GOT3 (cell line): ENCODE results near the gene SERPINB1.

ENCODE experiments used
- DNase-seq: peaks from one replicate; lab custom pipeline; 2025; ENCODE audit warnings: mixed read lengths; lab: John Stamatoyannopoulos, UW

Gene SERPINB1

GRCh38 chr6:2845880-2846208 is 4.2 kb upstream of the SERPINB1 start:
- DNase-seq: no peak

DNA sequence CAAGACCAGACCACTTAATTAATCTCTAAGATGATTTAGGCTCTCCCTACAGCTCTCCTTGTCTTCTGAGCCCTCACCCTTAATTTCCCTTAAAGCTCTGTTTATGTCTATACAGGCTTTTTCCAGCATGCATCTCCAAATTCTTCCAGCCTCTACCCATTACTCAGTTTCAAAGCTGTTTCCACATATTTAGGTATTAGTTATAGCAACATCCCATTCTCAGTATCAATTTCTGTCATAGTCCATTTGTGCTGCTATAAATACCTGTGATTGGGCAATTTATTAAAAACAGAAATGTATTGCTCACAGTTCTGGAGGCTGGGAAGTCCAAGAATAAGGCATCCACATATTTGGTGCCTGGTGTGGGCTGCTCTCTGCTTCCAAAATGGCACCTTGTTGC is 2.3 kb upstream of the SERPINB1 start:
- DNase-seq: no peak

DNA sequence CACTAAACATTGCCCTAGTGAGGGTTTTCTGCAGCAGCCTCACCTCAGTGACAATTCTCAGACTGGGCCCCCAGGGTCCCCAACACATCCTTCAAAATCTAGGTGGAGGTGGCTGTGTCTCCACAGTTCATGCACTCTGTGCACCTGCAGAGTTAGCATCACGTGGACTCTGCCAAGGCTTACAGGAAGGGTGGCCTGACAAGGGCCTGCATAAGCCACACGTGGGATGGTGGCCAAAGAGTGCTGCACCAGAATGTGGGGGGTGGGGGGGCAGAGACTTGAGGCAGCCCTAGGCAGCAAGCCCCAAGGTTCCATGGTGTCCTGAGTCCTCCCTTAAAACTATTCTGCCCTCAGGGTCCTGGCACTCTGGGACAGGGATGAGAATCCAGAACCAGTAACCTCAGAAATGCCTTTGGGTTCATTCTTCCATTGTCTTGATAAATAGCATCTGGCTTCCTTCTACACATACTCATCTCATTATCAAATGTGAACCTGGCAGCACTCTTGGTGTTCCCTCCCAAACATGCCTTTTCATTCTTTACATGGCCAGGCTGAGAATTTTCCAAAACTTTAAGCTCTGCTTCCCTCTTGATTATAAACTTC is 1.6 kb upstream of the SERPINB1 start:
- no peak for DNase-seq

- no peak for DNase-seq
These were observed 483 bp upstream of the SERPINB1 start for GRCh38 chr6:2842139-2842552.

DNA sequence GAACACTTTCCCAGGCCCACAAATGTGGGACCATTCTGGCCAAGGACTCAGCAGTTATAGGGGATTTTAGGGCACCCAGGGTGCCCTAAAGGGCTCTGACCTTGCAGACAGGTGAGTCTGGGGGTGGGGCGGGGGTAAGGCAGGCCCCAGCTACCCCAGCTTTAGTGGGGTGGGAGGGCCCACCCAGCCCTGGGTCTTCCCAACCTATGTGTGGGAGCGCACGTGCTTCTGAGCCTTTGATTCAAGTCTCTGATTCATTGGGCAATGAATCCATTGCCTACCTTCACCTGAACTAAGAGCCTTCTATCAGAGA is 958 bp downstream of the SERPINB1 start:
- DNase-seq: no peak

DNA sequence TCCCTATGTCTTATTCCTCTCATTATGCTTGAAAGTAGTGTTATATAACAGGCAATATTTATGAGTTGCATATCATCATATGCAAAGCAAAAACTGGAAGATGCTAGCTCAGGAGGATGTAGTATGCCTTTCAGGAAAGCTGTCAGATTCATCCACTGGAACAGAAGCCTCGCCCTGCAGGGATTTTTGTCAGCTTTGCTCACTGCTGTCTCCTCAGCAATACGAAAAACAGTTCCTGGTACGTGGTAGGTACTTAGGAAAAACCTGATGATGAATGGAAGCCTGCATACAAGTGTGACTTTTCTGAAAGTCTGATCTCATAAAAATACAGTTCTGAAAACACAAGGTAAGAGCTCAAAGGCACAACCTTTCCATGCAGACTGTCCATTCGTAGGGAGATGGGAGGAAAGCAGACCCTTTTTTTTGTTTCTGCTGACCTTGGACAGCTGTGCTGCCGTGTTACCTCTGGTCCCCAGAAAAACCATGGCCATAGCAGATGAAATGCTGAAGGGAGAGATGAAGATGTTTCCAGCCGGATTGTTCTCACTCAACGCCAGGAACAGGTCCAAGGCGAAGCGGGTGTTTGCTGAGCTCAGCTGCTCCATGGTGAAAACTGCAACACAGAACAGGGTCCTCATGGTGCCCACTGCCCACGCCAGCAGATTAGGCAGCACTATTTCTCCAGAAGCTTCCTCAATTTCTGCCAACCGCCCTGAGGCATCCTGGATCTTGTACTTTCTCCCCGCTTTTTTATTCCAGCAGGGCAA is 1.5 kb downstream of the SERPINB1 start:
- DNase-seq: no peak

GRCh38 chr6:2839195-2839981 is 2.3 kb downstream of the SERPINB1 start:
- DNase-seq: no peak

- no peak for DNase-seq
These were observed 3.4 kb downstream of the SERPINB1 start for GRCh38 chr6:2838251-2838650.

DNA sequence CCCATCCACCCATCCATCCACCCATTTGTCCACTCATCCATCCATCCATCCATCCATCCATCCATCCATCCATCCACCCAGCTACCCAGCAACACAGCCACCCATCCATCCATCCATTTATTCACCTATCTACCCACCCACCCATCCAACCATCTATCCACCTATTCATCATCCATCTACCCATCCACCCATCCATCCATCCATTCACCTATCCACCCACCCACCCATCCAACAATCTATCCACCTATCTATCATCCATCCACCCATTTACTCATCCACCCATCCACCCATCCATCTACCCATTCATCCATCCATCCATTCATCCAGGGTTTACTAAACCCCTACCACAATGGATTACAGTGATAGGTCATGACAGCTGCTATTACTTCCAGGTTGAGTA is 7.4 kb downstream of the SERPINB1 start:
- DNase-seq: no peak

DNA sequence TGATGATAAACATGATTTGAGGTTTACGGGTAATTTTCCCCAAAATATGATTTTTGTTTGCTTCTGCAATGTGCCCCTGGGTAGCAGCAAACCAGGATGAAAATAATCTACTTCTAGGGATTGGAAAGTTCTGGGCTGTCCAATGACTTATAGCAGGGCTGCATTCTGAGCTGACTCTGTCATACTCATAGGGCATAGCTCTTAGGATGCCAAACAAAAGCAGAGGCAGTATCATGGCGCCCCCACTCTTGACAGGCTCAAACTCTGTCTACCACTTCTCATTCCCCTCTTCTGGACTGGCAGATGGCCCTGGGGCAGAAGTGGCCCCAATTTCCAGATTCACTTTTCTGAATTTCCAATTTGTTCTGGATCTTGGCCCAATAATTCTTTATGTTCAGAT is 10.3 kb downstream of the SERPINB1 start:
- DNase-seq: no peak

GRCh38 chr6:2830183-2830582 is 11.5 kb downstream of the SERPINB1 start:
- DNase-seq: no peak

GRCh38 chr6:2829253-2829652 is 12.4 kb downstream of the SERPINB1 start:
- no peak for DNase-seq

DNA sequence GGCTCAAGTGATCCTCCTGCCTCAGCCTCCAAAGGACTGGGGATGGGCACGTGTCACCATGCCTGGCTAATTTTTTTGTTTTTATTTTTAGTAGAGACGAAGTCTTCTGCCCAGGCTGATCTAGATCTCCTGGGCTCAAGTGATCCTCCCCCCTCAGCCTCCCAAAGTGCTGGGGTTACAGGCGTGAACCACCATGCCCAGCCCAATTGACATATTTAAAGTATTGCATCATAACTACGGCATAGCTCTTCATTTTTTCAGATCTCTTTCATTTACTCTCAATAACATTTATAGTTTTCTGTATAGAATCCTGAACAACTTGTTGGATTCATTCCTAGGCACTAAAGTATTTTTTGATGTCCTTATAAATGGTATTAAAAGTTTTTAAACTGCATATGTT is 13.0 kb downstream of the SERPINB1 start:
- DNase-seq: no peak

GRCh38 chr6:2827142-2827541 is 14.5 kb downstream of the SERPINB1 start:
- no peak for DNase-seq

DNA sequence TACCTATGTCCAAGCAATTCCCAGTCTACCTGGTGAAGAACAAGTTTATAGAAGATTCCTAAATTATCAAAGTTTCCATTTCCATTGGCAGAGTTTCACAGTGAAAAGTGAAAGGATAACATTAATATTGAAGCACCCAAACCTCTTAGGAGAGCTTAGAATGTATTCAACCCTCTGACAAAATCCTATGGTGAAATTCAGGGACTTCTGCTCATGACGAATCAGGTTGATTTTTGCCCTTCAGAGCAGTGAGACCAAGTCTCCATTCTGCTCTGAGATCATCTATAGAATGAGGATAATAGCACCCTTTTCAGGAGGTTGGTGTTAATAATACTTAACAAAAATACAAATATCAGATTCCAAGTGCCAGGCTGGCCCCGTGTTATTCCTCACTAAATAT is 15.5 kb downstream of the SERPINB1 start:
- no peak for DNase-seq

DNA sequence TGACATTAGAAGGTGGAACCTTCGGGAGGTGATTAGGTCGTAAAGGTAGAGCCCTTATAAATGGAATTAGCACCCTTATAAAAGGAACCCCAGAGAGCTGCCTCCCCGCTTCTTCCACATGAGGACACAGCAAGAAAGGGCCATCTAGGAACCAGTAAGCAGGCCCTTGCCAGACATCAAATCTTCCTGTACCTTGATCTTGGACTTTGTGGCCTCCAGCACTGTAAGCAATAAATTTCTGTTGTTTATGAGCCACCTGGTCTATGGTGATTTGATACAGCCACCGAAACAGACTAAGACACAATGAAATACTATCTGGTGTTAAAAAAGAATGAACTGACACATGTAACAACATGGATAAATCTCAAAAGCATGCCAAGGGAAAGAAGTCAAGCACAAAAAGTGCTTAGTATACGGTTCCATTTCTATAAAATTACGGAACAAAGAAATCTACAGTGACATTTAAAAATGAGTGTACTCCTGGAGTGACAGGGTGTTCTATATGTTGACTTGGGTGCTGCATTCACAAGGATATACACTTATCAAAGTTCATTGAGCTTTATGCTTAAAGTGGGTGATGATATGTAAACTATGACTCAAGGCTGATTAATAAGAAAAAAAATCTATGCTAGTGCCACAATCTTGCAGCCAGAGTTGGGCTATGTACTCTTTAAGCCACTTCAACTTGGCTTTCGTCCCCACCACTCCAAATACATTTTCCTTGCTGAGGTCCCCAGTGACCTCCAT is 18.4 kb downstream of the SERPINB1 start:
- no peak for DNase-seq

- DNase-seq: no peak
These were observed 20.1 kb downstream of the SERPINB1 start for GRCh38 chr6:2821554-2821953.

- no peak for DNase-seq
These were observed 21.2 kb downstream of the SERPINB1 start for GRCh38 chr6:2820415-2820814.

DNA sequence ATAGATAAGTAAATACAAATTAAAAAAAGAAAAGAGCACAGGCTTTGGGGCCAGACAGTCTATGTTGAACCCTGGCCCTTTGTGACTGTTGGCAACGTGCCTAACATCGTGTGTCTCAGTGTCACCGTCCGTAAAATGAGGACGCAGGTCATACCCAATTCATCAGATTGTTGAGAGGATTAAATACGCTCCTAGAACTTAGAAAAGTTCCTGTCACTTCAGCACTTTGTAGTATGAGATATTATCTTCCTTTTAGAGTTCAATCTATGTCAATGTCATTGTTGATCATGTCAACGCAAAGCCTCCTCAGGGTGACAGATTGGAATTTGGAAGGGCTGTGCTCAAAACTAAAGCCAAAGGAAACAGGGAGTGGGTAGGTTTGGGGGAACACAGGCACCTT is 21.7 kb downstream of the SERPINB1 start:
- no peak for DNase-seq

GRCh38 chr6:2819115-2819514 is 22.5 kb downstream of the SERPINB1 start:
- no peak for DNase-seq

- DNase-seq: no peak
These were observed 23.1 kb downstream of the SERPINB1 start for GRCh38 chr6:2818593-2818992.

DNA sequence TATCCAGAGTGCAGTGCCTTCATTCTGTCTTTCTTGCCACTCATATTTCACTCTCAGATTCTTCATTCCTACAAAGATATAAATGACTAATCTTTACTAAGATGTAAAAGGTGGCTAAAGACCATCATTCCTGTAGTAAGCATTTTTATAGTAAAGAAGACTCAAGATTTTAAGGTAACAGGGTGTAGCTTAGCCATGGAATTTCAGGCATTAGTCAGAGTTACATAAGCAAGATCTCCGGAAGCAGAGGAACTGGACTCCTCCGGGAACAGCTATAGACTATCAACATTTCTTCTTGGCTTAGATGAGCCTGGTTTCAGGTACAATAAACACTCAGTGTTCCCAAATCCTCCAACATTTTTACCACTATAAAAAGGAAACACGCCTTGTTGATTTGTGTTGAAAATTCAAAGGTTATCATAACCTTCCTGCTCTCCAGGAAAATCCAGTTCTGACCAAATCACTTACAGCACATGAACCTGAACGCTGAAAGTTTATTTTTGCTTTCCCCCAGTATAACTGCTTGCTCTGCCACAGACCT is 23.7 kb downstream of the SERPINB1 start:
- DNase-seq: no peak
